HEK293T (cell line): ENCODE results near the gene HGFAC.

Experiments
- FOXA1 ChIP-seq: fragments of 450-650 bp; IDR thresholded peaks from 2 replicates; pipeline ENCODE4 v1.6.1; 2016; ENCODE audit warnings: mild to moderate bottlenecking
- SUZ12 ChIP-seq: fragments of 450-650 bp; IDR thresholded peaks from 2 replicates; pipeline ENCODE4 v1.6.1; 2016; ENCODE audit warnings: mild to moderate bottlenecking

DNA sequence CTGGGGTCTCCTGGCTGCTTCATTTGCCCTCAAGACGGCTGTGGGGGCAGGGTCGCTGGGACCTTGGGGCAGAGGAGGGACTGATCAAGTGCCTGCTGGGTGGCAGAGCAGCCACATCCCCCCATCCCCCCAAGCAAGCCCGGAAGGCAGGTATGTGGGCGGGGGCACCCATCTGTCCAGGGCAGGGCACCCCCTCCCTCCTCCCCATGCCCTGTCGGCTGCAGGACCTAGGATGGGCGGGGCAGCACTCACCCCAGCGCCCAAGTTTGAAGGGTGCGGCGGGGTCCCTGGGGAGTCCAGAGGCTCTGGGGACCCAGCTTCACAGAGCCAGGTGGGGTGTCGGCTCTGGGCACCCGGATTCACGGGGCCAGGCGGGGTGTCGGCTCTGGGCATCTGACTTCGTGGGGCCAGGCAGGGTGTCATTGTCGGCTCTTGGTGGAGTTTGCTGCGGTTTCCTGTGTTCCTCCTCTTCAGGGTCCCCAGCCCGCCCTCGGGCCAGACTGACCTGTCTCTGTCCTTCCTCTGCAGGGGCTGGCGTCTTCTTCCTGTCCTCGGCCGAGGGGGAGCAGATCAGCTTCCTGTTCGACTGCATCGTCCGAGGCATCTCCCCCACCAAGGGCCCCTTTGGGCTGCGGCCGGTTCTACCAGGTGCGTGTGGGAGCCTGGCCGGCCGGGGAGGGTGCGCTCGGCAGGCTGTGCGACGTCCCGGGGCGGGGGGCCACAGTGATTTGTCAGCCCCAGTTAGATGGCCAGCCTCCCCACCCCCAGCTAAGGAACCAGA is 43.4 kb downstream of the HGFAC start:
- TF ChIP-seq SUZ12 (no peak), FOXA1 (no peak)
